HAP-1 (cell line): ENCODE measurements around the gene CMTM8.
"Not testable (repeated sequence)": the region's sequence is repeated elsewhere in the genome, so short reads cannot be mapped to it uniquely, and the experiment has no call there.

ENCODE experiments used
- DNase-seq, 2 experiments: peaks; one replicate each; pipeline ENCODE4 v3.0.0-alpha.2; 2016 to 2020; ENCODE audit warnings: low spot score in 2 of 2
- H3K27me3 ChIP-seq: fragments of 250-450 bp; sonication (Bioruptor Pico); 2 replicates; pipeline ENCODE4 v1.5.1; 2020; ENCODE audit warnings: low read depth, mild to moderate bottlenecking, moderate library complexity
- H3K36me3 ChIP-seq: fragments of 250-450 bp; sonication (Bioruptor Pico); replicated peaks from 2 replicates; pipeline ENCODE4 v1.5.1; 2020; ENCODE audit warnings: mild to moderate bottlenecking
- H3K4me1 ChIP-seq: fragments of 250-450 bp; sonication (Bioruptor Pico); 2 replicates; pipeline ENCODE4 v1.5.1; 2020; ENCODE audit warnings: mild to moderate bottlenecking
- H3K4me3 ChIP-seq: fragments of 250-450 bp; sonication (Bioruptor Pico); 2 replicates; pipeline ENCODE4 v1.5.1; 2020; ENCODE audit warnings: mild to moderate bottlenecking, moderate library complexity
- H3K9me3 ChIP-seq: fragments of 250-450 bp; sonication (Bioruptor Pico); 2 replicates; pipeline ENCODE4 v1.5.1; 2020; ENCODE audit warnings: mild to moderate bottlenecking, moderate library complexity
- in situ Hi-C: fragments of 300-500 bp; cut with MboI; formaldehyde crosslinking; loops from 3 replicates; pipeline ENCODE4 v1.14.3; 2020; ENCODE audit warnings: low sequenced_read_pairs, inconsistent platforms, mixed read lengths

The CMTM8 gene, protein sequence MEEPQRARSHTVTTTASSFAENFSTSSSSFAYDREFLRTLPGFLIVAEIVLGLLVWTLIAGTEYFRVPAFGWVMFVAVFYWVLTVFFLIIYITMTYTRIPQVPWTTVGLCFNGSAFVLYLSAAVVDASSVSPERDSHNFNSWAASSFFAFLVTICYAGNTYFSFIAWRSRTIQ

DNA sequence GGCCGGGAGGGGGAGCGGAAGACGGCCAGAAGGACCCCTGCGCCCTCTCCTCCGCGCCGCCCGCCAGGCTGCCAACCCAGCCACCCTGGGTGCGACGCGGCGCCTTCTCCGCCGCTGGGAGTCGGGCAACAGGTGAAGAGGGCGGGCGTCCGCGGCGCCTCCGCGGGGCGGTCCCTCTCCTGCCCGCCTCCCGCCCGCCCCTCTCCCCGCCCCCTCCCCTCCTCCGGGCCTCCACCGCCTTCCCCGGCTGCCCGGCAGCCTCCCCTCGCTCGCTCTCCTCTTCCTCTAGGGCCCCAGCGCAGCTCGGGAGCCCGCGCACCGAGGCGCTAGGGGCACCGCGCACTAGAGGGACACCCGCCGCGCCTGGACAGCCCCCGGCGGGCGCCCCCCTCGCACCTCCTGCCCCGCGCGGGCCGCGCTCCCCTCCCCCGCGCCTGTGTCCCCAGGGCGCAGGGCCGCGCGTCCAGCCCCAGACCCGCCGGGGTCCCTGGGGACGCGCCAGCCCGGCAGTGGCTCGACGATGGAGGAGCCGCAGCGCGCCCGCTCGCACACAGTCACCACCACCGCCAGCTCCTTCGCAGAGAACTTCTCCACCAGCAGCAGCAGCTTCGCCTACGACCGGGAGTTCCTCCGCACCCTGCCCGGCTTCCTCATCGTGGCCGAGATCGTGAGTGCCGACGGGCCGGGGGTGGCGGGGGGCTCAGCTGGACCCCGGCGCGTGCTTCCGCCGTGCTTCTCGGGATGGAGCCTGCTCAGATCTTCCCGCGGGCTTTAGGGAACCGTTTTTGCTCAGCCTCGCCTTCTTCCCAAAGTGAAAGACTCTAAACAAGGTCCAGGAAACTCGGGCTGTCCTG lies at the start of gene CMTM8:
Gene CMTM8 (plus strand): TSS at position 228 of the 854 bp plus-strand sequence. CDS start 293 bp downstream, at position 521.
- Histone ChIP-seq H3K9me3 (no peaks in the 10 kb centered on the region), H3K4me1 (peaks cover 11% of the 10 kb centered on the region), H3K4me3 (peak within 1 kb of the TSS; percentile 61), H3K36me3 (peaks cover 12% of the 10 kb centered on the region), H3K27me3 (no peaks in the 10 kb centered on the region)
- in situ Hi-C loops, result loop anchor here (5.0 kb wide), 1 partner anchor 61 kb away; no protein-coding TSS in a partner anchor
- peak; percentile 71 to 83 for DNase-seq

DNA sequence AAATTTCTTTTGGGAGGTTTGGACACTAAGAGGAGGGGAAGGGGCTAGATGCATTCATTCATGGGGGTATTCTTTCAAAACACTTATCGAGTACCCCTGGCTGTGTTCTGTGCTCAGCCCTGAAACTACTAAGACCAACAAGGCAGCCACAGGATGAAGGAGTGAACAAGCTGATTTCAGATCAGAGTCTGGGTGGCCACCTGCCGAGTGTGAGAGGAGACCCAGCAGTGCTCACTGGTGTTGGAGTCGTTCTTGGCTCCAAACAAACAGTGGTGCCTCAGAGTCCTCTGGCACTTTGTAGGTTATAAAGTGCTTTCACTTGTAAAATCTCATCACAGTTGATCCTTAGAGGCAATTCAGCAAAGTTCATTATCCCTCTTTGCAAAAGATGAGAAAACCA lies 48.8 kb upstream of the CMTM8 start:
- H3K4me3 ChIP-seq, result no peak overlapping the region
- no peak for DNase-seq
- no peaks in the 10 kb centered on the region for H3K36me3 ChIP-seq
- H3K27me3 ChIP-seq, result no peaks in the 10 kb centered on the region
- no peaks in the 10 kb centered on the region; the same call in 1 of the 2 replicates for H3K9me3 ChIP-seq
- H3K4me1 ChIP-seq, result no peaks in the 10 kb centered on the region; the same call in 1 of the 2 replicates
- in situ Hi-C loops, result no loop called here

DNA sequence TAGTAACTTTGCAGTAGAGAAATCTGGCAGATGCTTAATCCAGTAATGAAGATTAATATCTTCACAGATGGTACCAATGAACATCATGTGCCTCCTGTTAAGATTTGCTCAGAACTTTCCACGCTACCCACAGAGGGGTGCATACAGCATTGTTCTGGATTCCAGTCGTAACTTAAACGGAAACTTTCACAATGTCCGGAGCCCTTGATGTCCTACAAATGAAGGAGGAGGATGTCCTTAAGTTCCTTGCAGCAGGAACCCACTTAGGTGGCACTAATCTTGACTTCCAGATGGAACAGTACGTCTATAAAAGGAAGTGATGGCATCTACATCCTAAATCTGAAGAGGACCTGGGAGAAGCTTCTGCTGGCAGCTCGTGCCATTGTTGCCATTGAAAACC lies 47.9 kb upstream of the CMTM8 start:
- H3K36me3 ChIP-seq, H3K9me3 ChIP-seq, H3K4me1 ChIP-seq, H3K4me3 ChIP-seq, H3K27me3 ChIP-seq, DNase-seq, in situ Hi-C loops: not testable (repeated sequence)

DNA sequence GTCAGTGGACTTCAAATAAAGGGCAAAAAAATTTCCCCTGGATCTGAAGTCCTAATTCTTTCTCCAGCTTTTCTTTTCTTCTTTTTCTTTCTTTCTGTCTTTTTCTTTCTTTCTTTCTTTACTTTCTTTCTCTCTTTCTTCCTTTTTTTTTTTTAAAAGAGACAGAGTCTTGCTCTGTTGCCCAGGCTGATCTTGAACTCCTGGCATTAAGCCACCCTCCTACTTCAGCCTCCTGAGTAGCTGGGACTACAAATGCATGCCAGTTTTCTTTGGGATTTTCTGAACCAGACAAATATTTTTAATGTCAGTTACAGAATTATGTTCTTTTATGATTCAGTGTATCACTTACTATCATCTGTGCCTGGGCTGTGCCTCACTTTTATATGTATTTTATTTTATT lies 45.4 kb upstream of the CMTM8 start:
- Histone ChIP-seq H3K4me1 (no peaks in the 10 kb centered on the region), H3K9me3 (no peaks in the 10 kb centered on the region; the same call in 1 of the 2 replicates), H3K27me3 (no peaks in the 10 kb centered on the region), H3K36me3 (no peaks in the 10 kb centered on the region), H3K4me3 (no peak overlapping the region)
- no peak for DNase-seq
- in situ Hi-C loops, result no loop called here

DNA sequence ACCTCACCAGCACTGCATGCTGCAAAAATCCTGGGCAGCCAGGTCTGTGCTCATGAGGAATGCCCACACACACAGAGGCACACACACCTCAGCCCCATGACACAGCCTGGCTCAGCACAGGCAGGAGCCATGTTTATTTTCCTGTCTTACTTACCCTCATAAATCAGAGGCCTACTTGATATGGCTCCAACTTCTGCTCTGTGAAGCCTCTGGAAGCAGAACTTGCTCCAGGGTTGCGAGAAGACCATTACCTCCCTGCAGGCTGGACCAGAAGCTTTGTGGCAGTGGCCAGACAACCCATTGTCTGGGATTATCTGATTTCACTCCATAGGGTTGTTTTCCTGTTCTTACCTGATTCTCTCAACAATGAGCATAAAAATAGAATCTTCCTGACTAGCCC lies 43.8 kb upstream of the CMTM8 start:
- in situ Hi-C loops, result no loop called here

DNA sequence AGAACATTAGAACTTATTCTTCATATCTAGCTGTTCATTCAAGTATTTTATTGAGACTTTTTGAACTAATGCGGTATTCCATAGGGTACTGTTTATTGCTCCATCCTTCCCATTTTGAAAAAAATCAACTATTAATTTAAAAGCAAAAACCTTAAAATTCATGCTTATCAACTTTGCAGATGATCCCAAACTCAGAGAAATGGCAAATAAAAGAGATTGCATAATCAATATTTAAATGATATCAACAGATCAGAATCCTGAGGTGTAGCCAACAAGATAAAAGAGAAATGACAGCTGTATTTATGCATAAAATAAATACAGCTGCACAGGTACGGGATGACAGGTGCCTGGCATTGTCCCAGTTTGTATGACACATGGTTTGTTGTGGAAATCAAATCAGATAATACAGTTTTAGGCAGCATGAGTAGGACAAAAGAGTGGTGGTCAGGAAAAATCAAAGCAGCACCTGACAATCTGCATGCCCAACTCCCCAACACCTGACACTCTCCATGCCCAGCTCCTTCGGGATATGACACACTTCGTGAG lies 42.4 kb upstream of the CMTM8 start:
- no peak for DNase-seq
- Histone ChIP-seq H3K9me3 (no peaks in the 10 kb centered on the region), H3K4me1 (no peaks in the 10 kb centered on the region), H3K27me3 (0 out of 2 replicates have a peak, but pooled peaks cover 2% of the 10 kb centered on the region), H3K4me3 (no peak overlapping the region), H3K36me3 (no peaks in the 10 kb centered on the region)
- in situ Hi-C loops, result no loop called here

More for the DNA sequence above, 43.8 kb upstream of the CMTM8 start:
- no peaks in the 10 kb centered on the region for H3K27me3 ChIP-seq
- no peaks in the 10 kb centered on the region for H3K36me3 ChIP-seq
- H3K9me3 ChIP-seq, result no peaks in the 10 kb centered on the region; the same call in 1 of the 2 replicates
- H3K4me1 ChIP-seq, result no peaks in the 10 kb centered on the region
- no peak for DNase-seq
- H3K4me3 ChIP-seq, result no peak overlapping the region

DNA sequence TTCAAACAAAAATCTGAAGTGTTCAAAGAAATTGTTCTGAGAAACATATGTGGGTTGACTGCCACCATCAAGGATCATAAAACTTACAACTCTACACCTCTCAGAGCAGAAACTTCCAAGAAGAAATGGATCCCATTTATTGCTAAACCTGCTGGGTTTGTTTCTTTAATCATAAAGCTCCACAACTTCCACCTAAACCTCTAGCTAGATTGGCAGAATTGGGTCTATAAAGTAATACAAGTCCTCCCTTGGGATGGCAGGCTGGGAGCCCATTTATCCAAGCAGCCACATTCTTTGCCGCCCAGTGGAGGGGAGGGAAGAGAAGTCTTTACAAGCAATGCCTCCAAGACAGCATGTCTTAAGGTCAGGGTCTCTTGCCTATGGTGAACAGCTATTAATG lies 40.5 kb upstream of the CMTM8 start:
- Histone ChIP-seq H3K36me3 (no peaks in the 10 kb centered on the region), H3K9me3 (no peaks in the 10 kb centered on the region), H3K4me3 (no peak overlapping the region), H3K4me1 (no peaks in the 10 kb centered on the region), H3K27me3 (0 out of 2 replicates have a peak, but pooled peaks cover 3% of the 10 kb centered on the region)
- no peak for DNase-seq
- in situ Hi-C loops, result no loop called here

DNA sequence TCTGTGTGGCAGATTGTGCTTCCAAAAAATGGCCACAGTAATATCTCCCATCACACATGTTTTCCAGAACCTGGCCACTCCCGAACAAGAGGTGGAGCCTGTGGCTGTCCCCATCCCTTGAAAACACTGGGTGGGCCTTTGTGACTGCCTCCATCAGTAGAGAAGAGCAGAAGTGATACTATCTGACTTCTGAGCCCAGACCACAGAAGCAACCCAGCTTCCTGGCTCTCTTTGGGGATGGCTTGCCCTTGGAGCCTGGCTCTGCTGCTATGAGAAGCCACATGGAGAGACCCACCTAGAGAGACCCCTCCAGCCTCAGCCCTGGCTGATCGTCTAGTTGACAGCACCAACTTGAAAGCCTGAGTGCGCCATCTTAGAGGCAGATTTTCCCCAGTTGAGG lies 39.8 kb upstream of the CMTM8 start:
- Histone ChIP-seq H3K9me3 (no peaks in the 10 kb centered on the region), H3K36me3 (no peaks in the 10 kb centered on the region), H3K4me3 (no peak overlapping the region), H3K27me3 (0 out of 2 replicates have a peak, but pooled peaks cover 3% of the 10 kb centered on the region), H3K4me1 (no peaks in the 10 kb centered on the region)
- in situ Hi-C loops, result no loop called here
- no peak for DNase-seq

DNA sequence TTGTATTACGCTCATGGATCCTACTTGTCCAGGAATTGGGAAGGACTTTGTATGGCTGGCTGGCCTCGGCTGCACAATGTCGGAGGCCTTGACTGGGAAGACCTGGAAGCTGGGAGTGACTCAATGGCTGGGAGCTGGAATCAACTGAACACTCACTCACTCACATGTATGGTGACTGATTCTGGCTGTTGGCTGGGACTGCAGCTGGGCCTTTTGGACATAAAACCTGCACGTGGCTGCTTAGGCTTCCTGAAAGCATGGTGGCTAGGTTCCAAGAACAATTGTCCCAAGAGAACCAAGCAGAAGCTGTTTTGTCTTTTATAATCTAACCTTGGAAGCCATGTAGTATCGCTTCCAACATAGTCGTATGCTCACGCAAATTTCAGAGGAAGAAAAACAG lies 38.0 kb upstream of the CMTM8 start:
- Histone ChIP-seq H3K4me3 (no peak overlapping the region), H3K9me3 (no peaks in the 10 kb centered on the region), H3K27me3 (0 out of 2 replicates have a peak, but pooled peaks cover 3% of the 10 kb centered on the region), H3K36me3 (no peaks in the 10 kb centered on the region), H3K4me1 (no peaks in the 10 kb centered on the region)
- DNase-seq, result no peak
- in situ Hi-C loops, result no loop called here

DNA sequence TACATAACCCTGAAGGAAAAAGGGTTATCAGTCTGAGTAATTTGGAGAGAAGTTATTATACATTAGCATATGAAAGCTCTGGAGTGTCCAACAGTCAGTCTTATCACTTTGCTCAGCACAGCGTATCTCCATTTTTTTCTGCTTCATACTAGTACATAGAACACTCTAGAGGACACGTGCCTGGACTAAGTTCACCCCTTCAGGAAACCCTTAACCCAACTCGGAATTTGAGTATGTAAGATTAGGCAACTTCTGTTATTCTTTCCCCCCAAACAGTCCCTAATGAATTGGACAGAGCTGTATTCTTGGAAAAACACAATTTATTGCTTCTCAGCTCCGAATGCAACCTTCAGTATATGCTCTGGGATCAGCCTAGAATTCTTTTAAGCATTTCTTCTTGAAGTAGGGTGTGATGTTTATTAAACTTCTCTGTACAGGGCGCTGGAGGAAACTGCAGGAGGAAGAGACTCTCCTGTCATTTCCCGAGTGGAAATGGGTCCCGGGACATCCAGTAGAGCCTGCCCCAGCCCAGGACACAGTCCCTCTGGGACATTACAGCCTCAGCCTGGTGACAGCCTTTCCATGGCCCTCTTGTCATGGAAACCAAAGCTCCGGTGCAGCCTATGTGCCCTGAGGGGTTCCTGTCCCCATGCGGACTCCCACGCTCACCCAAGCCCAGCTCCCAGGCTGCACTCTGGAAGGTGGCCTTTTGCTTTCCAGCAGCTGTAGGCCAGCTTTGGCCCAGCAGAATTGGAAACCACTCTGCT lies 37.3 kb upstream of the CMTM8 start:
- Histone ChIP-seq H3K4me1 (no peaks in the 10 kb centered on the region), H3K4me3 (no peak overlapping the region), H3K9me3 (no peaks in the 10 kb centered on the region), H3K27me3 (0 out of 2 replicates have a peak, but pooled peaks cover 3% of the 10 kb centered on the region), H3K36me3 (no peaks in the 10 kb centered on the region)
- DNase-seq, result no peak
- in situ Hi-C loops, result no loop called here

DNA sequence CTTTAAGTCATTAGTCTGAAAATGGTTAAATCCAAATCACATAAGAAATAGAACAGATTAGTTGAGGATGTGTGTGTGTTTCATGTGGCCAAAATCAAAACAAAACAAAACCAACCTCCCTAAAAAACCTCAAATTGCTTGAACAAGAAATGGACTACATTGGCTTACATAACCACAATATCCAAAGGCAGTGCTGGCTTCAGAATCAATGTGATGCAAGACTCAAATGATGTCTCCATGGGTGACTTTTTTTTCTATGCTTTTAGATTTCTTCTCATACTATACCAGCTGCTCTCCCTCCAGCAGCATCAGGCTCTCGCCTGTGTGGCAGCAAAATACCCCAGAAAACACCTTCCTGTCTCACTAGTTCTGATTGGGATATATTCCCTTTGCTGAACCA lies 36.0 kb upstream of the CMTM8 start:
- in situ Hi-C loops, result no loop called here
- no peak for DNase-seq
- H3K4me1 ChIP-seq, result no peaks in the 10 kb centered on the region

DNA sequence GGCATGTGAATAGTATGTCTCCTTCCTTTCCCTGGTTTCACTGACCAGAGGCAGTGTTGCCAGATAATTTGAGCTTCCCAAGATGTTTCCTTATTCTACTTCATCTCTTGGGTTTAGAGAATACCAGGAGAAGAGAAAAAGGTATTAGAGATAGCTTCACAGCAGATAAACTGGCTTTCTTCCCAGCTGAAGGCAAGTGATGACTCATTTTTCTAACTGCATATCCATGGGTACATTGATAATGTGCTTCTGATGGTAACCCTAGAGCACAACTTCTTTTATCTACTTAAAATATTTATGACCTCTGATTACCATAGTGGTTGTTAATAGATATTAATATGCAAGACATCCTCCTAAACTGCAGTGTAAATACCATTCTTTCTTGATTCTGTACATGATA lies 34.6 kb upstream of the CMTM8 start:
- in situ Hi-C loops, result no loop called here
- Histone ChIP-seq H3K27me3 (peaks cover 3% of the 10 kb centered on the region; the same call in 1 of the 2 replicates), H3K36me3 (no peaks in the 10 kb centered on the region), H3K9me3 (no peaks in the 10 kb centered on the region), H3K4me1 (no peaks in the 10 kb centered on the region), H3K4me3 (no peak overlapping the region)
- no peak for DNase-seq

More for the DNA sequence above, 36.0 kb upstream of the CMTM8 start:
- no peaks in the 10 kb centered on the region for H3K36me3 ChIP-seq
- peaks cover 3% of the 10 kb centered on the region; the same call in 1 of the 2 replicates for H3K27me3 ChIP-seq
- no peaks in the 10 kb centered on the region for H3K9me3 ChIP-seq
- no peak overlapping the region for H3K4me3 ChIP-seq

DNA sequence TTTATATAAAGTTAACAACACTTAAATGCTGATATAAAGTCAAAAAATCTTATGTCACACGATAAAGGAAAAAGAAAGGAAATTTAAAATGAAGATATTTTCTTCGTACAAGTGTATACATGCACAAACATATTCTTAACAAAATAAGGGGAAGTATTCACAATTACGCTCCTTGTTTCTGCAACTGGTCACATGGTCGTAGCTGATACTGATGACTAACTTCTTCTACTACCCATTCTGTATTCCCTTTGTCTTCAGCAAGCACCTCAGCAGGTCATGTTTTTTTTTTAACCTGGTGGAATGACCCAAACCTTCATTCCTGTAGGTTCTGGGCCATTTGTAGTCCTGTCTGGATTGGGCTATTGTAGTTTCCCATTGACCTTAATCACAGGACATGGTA lies 30.0 kb upstream of the CMTM8 start:
- Histone ChIP-seq H3K36me3 (no peaks in the 10 kb centered on the region), H3K4me1 (no peaks in the 10 kb centered on the region), H3K27me3 (no peaks in the 10 kb centered on the region; the same call in 1 of the 2 replicates), H3K9me3 (no peaks in the 10 kb centered on the region), H3K4me3 (no peak overlapping the region)
- DNase-seq, result no peak
- in situ Hi-C loops, result no loop called here
